DOHH2 (cell line): ENCODE data around the gene USP10.

Experiments
- EZH2phosphoT487 ChIP-seq: fragments of 200-600 bp; sonication (generic); IDR thresholded peaks from 2 replicates; pipeline ENCODE4 v1.6.1; 2017; ENCODE audit warnings: borderline replicate concordance, mild to moderate bottlenecking, antibody characterized with exemption, low read length, moderate library complexity, mixed read lengths
- TF ChIP-seq, protein P1 (sequence below): fragments of 200-600 bp; sonication (generic); IDR thresholded peaks from one replicate; pipeline ENCODE4 v1.5.1; 2014; ENCODE audit warnings: antibody characterized with exemption, mild to moderate bottlenecking, low read depth, low read length; ENCODE audit not compliant: poor library complexity, severe bottlenecking

DNA sequence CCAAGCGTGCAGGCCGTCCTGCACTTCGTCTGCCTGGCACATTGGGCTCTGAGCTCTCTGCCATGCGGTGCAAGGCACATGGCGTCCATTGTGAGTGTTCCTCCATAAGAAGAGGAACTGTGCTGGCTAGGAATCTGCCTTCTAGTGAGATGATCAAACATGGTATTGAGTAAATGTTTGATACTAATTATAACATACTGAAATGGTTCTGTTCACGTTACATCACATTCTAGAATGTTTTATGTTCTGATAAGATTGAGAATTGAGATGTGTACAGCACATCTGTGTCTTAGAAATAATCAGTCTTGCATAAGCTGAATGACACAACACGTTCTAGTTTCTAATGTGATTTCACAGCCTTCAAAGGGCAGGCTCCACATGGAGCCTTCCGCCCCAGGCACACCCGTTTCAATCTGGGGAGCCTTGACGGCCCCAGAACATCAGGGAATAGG lies 42.9 kb downstream of the USP10 start:
- TF ChIP-seq, protein P1, sequence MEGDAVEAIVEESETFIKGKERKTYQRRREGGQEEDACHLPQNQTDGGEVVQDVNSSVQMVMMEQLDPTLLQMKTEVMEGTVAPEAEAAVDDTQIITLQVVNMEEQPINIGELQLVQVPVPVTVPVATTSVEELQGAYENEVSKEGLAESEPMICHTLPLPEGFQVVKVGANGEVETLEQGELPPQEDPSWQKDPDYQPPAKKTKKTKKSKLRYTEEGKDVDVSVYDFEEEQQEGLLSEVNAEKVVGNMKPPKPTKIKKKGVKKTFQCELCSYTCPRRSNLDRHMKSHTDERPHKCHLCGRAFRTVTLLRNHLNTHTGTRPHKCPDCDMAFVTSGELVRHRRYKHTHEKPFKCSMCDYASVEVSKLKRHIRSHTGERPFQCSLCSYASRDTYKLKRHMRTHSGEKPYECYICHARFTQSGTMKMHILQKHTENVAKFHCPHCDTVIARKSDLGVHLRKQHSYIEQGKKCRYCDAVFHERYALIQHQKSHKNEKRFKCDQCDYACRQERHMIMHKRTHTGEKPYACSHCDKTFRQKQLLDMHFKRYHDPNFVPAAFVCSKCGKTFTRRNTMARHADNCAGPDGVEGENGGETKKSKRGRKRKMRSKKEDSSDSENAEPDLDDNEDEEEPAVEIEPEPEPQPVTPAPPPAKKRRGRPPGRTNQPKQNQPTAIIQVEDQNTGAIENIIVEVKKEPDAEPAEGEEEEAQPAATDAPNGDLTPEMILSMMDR: no peak
- TF ChIP-seq EZH2phosphoT487: no peak
